Activated CD8-positive, alpha-beta memory T cell treated with anti-CD3 and anti-CD28 coated beads, Interleukin-2, amount 50 U/mL, for 4 hours (primary cell): ENCODE results near the gene HERPUD1.
"Not testable (repeated sequence)": the region's sequence is repeated elsewhere in the genome, so short reads cannot be mapped to it uniquely, and the experiment has no call there.

ENCODE experiments used
- DNase-seq: peaks from one replicate; pipeline ENCODE4 v3.0.0-alpha.2; 2020

The HERPUD1 gene

DNA sequence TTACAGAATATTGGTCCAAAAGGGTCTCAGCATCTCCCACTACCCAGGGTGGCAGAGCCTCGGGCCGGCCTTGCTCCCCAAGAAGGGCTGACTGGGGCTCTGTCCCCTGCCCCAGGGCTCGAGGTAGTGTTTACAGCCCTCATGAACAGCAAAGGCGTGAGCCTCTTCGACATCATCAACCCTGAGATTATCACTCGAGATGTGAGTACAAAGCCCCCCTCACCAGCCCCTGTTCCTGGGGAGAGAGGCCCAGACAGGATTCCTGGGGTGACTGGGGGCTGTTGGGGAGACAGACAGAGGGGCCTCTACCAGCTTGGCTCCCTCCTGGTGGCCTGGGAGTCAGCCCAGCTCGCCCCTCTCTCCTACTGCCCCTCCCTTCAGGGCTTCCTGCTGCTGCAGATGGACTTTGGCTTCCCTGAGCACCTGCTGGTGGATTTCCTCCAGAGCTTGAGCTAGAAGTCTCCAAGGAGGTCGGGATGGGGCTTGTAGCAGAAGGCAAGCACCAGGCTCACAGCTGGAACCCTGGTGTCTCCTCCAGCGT is 51.3 kb downstream of the HERPUD1 start:
- peak; percentile 12 for DNase-seq

DNA sequence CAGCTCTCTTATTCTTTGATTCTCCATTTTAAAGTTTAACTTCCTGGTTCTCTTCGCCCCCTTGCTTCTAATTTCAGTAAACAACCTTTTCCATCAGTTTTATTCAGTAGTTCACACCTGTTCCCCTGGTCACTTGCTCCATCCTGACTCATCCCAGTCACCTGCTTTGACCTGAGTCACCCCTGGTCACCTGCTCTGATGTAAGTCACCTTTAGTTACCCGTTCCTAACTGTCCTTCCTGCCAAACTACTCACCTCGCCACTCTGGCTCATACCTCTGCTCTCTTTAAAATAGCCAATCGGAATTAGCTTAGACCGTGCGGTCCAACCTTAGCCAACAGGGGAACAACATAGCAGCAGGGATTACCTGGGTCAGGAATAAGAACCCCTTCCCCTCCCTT is 52.7 kb downstream of the HERPUD1 start:
- DNase-seq, result peak; percentile 16

DNA sequence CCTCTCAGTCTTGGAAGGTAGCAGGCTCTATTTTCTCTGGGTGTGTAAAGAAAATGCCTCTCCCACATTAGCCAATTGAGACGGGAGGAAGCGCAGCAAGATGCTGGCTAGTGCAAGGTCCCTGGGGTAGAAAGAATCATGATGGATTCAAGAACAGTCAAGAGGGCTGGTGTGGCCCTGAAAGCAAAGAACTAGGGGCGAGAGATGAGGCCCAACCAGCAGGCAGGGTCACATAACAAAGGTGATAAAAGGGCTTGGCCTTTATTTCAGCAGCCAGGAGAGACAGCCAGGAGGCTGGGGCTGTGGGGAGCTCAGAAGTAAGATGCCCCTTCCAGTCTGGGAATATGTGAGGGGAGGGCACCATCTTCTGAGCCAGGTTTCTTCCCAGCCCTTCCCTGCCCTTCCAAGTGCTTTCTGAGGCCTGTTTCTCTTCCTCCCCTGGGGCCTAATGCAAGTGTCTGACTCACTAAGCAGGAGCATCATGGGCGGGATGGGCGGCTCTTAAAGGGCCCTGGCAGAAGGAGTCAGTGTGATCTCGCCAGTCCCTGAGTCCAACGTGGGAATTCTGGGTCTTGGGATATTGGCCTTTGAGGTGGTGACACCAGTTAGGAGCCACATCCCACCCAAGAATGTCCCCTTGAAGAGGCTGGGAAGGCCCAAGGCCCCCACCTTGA is 53.5 kb downstream of the HERPUD1 start:
- peak; percentile 32 for DNase-seq

DNA sequence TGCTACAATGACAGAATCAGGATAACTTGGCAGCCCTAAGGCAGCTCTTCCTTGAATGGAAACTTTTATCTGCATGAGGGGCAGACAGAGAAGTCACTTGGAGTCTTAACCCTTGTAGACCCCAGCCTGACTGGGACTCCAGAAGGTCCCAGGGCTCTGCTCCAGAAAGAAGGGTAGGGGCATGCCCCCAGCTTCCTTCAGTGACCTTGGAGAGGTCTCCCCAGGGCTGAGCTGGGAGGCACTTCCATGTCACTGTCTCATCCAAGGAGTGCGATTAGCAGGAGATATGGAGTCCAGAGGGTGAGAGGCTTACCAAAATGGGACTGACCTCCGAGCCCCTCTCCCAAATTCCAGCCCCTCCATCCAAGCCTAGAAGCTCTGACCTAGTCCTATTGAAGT is 54.0 kb downstream of the HERPUD1 start:
- no peak for DNase-seq

DNA sequence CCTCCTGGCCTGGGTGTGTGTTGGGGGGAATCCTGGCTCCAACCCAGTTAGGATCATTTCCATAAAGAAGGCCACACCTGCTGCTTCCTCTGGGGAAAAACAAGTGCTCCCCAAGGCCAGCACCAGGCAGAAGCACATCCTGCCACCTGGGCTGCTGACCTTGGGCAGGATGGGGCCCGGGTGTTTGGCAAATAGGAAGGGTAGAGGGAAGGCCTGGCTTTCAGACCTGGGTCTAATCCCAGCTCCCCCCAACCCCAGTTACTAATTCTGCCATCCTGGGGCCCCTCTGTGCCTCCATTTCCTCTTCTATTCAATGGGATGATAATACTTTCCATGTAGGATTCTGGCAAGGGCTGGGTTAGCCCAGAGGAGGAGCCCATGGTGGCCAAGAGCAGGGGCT is 54.4 kb downstream of the HERPUD1 start:
- peak; percentile 5 for DNase-seq

DNA sequence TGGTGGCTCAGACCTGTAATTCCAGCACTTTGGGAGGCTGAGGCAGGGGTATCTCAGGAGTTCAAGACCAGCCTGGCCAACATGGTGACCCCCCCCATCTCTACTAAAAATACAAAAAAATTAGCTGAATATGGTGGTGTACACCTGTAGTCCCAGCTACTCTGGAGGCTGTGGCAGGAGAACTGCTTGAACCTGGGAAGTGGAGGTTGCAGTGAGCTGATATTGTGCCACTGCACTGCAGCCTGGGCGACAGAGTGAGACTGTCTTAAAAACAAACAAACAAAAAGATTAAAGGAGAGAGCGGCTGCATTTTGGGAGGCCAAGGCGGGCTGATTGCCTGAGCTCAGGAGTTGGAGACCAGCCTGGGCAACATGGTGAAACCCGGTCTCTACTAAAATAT is 55.0 kb downstream of the HERPUD1 start:
- not testable (repeated sequence) for DNase-seq

DNA sequence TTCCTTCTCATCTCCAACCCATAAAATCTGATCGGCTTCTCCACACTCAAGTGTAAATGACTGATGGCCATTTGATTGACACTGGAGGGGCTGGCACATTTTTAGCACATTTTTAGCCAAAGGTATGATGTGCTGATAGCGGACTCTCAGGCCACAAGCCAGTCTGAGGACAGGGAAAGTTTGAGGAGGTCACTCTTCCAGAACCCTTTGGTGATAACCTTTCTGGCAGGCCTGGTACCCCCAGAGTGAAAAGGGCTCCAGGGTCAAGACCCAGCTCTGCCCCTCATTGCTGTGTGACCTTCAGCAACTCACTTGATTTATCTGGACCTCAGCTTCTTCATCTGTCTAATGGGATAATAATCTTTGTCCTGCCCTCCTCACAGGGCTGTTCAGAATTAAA is 55.8 kb downstream of the HERPUD1 start:
- no peak for DNase-seq

DNA sequence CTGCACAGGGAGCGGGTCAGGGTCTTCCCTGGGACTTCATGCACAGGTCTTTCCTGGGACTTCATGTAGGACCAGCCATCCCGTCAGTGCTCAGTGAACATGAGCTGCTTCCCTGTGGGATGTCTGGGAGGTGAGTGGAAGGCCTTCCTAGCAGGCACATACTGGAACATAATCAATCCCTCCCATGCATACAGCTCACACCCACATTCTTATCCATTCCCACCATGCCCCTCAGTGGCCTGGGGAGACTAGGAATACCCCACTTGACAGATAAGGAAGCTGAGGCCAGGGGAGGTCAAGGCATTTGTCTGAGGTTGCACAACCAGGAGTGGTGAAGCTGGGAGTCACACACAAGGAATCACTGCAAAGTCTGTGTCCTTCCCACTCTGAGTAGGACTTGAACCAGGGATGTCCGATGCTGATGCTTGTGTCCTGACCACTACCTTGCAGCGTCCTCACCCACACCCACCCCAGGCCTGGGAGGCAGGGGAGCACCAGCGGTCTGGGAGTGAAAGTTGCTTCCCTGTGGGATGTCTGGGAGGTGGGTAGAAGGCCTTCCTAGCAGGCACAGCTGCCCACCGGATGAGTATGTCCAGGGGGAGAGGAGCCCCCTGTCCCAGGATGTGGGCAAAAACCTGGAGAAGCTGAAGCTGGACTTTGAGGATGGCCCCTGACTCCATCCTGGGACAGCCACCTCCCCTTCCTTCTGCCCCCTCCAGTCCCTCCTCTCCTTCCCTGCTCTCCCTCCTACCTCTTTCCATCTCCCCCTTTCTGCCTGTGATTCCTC is 56.4 kb downstream of the HERPUD1 start:
- DNase-seq, result no peak

DNA sequence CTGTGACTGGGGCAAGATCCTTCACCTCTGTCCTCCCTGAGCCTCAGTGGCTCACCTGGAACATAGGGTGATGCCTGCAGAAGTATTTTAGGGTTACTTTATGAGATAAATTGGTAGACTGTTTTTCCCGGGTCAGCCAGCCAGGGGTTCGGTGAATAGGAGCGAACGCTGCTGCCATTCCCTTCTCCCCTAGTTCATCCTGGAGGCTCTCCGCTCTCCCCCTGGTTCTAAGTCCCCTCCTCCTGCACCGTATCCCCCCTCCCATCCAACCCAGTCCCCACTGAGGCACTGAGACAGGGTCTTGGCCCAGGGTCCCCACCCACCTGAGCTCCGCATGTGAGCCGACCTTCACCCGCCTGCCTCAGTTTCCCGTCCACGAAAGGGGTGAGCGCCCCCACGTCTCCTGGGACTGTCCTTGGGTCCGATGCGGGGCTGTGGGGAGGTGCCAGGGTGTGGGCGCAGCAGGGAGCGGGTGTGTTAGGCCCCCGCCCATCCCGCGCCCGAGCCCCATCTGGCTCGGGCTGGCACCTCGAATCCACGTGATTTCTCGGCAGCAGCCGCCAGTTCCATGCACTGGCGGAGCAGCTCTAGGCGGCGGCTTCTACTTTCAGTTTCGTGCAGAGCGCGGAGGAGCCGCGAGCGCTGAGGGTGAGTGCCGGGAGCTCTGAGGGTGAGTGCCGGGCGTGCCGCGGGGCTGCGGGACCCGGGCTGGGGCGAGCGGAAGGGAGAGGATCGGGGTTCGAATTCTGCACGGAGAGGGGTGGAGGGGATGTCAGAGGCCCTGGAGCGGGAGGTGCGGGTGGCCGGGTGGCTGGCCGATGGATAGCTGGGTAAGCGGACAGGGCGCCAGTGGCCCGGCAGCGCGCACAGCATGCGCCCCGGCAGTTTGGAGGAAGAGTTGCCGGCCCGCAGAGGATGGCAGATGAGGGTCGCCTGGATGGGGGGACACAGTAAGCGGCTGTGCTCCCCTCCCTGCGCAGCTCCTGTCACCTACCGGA is 57.3 kb downstream of the HERPUD1 start, which contains the start of gene NLRC5:
Gene NLRC5, plus strand, starts transcription at position 610 of the 998 bp plus-strand sequence. CDS start 31,156 bp downstream, outside the sequence.
- peak; percentile 97 for DNase-seq

DNA sequence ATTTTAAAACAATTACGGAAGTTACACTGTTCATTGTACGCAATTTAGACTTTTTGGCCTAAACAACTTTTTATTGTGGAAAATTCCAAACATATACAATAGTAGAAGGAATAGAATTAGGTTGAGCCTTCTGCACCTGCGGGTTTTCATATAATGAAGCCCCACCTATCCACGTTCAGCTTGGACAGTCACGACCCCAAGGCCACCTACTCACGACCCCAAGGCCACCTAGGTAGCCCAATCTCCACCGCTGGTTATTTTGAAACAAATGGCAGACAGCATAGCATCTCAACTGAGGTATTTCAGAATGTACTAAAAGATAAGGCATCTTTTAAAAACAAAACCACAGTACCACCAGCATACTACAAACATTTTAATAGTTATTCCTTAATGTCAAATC is 58.0 kb downstream of the HERPUD1 start:
- no peak for DNase-seq

DNA sequence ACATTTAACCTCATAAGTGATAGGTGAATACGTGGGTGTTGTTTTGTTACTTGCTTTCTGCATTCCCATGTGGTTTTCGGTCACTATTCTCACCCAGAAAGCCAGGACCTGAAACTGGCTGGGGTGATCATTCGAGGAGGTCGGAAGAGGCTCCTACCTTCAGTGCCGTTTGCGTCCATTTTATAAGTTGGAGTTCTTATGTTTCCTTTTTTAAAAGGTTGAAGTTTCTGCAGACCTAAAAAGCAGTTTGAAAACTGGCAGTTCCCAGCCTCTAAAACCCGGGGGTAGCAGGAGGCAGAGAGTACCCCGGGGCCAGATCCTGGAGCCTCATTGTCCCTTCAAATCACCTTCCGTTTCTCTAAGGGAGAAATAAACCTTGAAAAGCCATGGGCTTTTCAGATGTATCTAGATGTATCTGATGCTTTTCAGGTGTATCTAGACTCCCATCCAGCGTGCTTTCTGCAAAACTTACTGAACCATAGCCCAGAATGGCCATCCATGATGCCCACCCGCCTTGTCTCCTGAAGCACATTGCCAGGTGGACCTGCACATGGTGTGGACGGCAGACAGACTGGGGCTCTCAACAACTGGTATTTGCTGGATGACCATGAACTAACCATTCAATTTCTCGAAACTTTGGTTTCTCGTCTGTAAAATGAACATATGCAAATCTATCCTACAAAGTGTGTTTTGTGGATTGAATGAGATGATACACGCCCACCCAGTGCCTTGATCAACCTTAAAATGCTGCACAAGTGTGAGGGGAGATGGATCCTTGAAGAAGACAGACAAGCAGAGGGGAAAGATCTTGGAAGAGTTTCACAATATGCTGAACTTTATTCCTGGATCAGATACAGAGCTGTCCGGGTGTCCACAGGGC is 58.7 kb downstream of the HERPUD1 start:
- DNase-seq, result no peak

DNA sequence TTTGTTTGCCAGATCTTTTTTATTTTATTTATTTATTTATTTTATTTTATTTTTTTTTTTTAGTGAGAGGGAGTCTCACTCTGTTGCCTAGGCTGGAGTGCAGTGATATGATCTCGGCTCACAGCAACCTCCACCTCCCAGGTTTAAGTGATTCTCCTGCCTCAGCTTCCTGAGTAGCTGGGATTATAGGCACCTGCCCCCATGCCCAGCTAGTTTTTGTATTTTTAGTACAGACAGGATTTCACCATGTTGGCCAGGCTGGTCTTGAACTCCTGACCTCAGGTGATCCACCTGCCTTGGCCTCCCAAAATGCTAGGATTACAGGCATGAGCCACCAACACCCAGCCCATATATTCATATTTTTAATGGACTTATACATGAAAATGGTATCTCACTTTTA is 60.5 kb downstream of the HERPUD1 start:
- not testable (repeated sequence) for DNase-seq

DNA sequence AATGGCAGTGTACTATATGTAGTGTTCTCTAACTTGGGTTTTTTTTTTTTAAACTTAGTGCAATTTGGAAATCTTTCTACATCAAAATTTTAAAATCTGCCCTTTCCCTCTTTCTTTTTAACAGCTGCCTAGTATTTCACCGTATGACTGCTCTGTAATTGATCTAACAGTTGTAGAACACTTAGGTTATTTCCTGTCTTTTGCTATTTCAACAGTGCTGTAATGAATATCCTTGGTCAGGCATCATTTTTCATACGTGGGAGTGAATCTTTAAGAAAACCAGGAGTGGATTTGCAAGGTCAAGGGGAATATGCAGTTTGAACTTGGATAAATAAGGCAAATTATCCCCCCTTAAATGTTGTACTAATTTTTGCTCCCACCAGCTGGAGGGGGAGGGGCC is 61.3 kb downstream of the HERPUD1 start:
- DNase-seq, result no peak

DNA sequence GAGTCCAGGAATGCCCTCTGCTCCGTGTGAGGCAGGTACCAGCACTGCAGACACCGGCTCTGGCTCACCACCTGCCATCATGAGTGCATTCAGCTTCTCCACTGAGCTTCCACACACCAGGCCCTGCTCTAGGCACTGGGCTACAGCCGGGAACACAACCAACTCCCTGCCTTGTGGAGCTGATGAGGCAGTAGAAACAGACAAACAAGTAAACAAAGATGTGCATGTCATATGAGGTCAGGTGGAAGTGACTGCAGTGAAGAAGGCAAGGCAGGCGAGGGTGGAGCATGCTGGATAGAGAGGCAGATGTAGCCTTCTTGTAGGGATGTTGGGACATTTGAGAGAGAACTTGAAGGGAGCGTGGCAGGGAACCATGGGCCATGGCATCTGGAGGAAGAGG is 62.4 kb downstream of the HERPUD1 start:
- no peak for DNase-seq
